Epidermal melanocyte (primary cell): ENCODE measurements around the gene ARHGAP32.
A peak's percentile ranks its signal among the peaks of the same experiment; 100 is the strongest.
"Not testable (repeated sequence)": the region's sequence is repeated elsewhere in the genome, so short reads cannot be mapped to it uniquely, and the experiment has no call there.

ENCODE experiments used
- DNase-seq: peaks from one replicate; pipeline ENCODE4 v3.0.0; 2011; ENCODE audit warnings: low spot score; ENCODE audit not compliant: insufficient read length

The ARHGAP32 gene

DNA sequence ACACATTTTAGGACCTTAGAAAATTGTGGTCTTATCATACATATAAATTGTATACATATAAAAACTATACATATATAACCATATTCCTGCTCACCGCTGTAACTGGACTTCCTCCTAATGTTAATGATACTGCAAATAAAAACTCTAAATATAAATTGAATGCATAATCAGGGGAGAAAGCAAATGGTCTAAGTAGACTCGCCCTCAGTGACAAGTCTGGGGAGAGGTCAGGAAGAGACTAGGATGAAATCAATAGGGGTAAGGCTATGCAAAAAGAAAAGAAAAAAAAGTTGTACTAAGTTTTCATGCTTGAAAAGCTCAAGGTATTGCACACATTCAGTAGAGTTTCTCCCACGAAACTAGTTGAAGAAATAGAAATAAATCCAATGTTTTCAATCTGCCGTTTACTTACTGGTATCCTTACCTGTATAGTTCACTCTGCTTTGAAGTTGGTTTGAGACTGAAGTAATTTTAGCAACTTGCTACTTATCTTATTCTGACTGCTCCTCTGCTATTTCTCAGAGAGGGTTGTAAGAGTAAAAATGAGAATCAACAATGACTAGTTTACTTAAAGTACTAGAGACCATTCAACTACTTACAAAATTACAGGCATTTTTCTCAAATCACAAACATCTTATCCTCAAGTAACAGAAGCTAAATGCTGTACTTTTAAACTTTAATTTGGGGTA, 12.2 kb upstream of the ARHGAP32 start:
- no peak for DNase-seq

- DNase-seq, result no peak
These were observed 10.5 kb upstream of the ARHGAP32 start for GRCh38 chr11:129202646-129203045.

DNA sequence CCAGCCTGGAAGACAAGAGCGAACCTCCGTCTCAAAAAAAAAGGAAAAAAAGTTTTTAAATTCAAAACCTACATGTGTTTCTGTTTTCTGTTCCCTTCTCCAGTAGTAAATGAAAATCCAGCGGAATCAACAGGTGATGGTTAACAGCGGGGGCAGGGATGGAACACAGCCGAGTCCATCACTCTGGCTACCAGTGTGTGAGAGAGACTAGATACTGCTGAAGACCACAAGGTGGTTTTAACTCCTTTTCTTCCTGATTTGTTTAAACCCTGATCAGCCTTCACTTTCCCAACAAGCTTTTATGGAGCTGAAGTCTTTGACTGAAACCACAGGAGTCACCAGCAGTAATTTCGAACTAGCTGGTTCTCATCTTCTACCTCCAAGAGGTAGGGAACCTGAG, 3.6 kb upstream of the ARHGAP32 start:
- DNase-seq, result no peak

- no peak for DNase-seq
These were observed 476 bp downstream of the ARHGAP32 start for GRCh38 chr11:129191649-129192048.

DNA sequence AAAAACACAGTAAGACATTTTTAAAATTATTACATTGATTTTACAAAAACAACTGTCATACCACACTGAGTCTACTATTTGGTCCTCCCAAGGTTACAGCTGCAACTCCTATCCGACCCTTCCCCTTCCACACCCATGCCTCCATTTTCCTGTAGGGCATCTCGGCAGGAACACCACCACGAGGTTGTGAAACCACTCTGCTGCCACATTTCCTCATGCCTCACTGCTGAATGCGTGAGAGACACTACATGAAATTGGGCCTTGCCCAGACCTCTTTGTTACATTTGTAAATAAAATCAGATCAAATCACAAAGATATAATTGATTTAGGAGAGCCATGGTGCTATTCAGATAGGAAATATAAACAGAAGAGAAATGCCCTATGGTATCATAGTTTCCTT, 2.0 kb downstream of the ARHGAP32 start:
- DNase-seq, result no peak

- no peak for DNase-seq
These were observed 2.5 kb downstream of the ARHGAP32 start for GRCh38 chr11:129189646-129190045.

- not testable (repeated sequence) for DNase-seq
These were observed 7.0 kb downstream of the ARHGAP32 start for GRCh38 chr11:129185082-129185481.

- no peak for DNase-seq
These were observed 7.5 kb downstream of the ARHGAP32 start for GRCh38 chr11:129184581-129184980.

- DNase-seq, result no peak
These were observed 24.8 kb downstream of the ARHGAP32 start for GRCh38 chr11:129167315-129167714.

DNA sequence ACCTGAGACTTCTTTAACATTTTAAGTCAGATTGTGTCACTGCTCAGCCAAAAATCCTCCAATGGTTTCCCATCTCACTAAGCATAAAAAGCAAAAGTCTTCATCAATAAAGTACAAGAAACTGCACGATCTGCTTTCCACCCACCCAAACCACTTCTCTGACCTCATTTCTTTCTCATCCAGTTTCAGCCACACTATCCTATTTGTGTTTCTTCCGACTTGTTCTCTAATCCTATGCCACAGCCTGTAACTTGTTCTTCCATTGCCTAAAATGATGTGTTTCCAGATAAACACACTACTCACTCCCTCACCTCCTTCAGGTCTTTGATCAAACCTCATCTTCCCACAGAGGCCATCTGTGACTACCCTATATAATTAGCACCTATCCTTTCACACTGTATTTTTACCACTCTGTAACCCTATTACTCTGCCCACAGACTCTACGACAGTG, 28.4 kb downstream of the ARHGAP32 start:
- no peak for DNase-seq

DNA sequence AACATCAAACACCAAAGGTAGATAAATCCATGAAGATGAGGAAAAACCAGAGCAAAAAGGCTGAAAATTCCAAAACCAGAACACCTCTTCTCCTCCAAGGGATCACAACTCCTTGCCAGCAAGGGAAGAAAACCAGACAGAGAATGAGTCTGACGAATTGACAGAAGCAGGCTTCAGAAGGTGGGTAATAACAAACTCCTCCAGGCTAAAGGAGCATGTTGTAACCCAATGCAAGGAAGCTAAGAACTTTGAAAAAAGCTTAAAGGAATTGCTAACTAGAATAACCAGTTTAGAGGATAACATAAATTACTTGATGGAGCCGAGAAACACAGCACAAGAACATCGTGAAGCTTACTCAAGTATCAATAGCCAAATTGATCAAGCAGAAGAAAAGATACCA, 35.0 kb downstream of the ARHGAP32 start:
- DNase-seq, result not testable (repeated sequence)

DNA sequence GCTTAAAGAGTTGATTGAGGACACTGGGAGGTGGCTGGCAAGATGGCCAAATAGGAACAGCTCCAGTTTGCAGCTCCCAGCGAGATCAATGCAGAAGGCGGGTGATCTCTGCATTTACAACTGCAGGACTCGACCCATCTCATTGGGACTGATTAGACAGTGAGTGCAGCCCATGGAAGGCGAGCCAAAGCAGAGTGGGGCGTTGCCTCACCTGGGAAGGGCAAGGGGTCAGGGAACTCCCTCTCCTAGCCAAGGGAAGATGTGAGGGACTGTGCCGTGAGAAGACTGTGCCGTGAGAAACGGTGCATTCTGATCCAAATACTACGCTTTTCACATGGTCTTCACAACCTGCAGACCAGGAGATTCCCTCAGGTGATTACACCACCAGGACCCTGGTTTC, 36.4 kb downstream of the ARHGAP32 start:
- no peak for DNase-seq

- DNase-seq, result no peak
These were observed 43.6 kb downstream of the ARHGAP32 start for GRCh38 chr11:129148487-129148886.

- DNase-seq, result no peak
These were observed 45.9 kb downstream of the ARHGAP32 start for GRCh38 chr11:129146191-129146590.

- DNase-seq, result no peak
These were observed 46.8 kb downstream of the ARHGAP32 start for GRCh38 chr11:129145276-129145675.

- DNase-seq, result no peak
These were observed 47.9 kb downstream of the ARHGAP32 start for GRCh38 chr11:129144256-129144655.

GRCh38 chr11:129143335-129143734, 48.8 kb downstream of the ARHGAP32 start:
- peak; percentile 70 for DNase-seq

DNA sequence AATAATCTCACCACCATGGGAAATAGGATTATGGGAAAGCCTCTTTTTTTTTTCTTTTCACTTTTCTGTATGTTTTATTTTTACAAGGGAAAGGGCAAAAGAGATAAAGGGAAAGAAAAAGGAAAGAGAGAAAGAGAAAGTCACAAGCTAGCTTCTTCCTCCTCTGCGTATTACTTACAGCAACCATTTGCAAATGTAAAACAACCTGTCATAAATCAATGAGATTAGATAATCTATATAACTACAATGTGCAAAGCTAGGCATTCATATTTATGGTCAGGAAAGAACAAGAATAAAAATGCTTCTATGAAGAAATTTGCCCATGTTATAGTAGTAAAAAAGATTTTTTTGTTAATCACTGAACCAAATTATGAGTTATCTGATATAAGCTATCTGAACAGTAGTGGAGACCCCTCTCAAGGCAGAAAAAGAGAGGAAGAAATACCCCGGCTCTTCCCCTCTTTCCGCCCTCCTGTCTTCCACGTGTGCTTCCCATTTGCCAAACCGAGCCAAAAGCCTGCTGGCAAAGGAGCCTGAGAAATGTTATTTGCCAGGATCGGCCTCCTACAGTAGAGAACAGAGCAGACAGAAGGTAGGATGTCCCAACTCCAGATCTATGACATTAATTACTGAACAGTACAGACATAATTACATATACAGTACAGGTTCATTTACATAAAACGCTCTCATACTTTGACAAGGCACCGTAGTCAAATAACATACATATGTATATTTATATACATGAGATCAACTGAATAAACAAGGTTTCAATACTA, 50.2 kb downstream of the ARHGAP32 start:
- DNase-seq, result no peak

DNA sequence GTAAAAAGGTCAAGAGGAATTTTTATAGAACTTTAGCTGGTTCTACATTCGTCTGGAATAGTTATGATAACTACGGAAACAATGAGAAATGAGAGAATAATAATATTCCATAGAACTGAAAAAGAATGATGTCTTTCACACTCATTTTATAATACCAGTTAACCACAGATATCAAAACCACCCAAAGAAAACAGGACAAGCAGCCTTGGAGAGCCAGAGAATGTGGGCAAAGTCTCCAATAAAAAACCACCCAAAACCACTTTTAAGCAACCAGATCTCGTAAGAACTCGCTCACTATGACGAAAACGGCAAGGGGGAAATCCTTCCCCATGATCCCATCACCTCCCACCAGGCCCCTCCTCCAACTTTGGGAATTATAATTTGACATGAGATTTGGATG, 60.8 kb downstream of the ARHGAP32 start:
- DNase-seq, result no peak

GRCh38 chr11:129128881-129129620, 63.1 kb downstream of the ARHGAP32 start:
- not testable (repeated sequence) for DNase-seq

DNA sequence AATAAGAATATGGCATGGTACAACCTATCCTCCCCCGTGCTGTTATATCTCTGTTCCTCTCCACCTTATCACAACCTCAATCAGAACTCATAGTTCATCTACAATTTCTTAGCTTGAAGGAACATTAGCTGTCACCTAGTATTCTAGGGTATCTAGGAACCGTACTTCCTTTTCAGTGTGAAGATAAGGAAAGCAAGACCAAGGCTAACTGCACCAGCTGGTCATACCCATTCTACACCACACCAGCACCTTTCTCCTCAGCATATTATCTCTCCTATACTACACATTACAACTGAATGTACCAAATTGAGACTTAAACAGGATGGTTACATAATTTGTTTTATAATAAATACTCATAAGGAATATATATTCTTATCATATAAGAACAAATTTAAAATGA, 73.1 kb downstream of the ARHGAP32 start:
- no peak for DNase-seq
